ENCODE measurements around the gene GOLGA5.

DNA sequence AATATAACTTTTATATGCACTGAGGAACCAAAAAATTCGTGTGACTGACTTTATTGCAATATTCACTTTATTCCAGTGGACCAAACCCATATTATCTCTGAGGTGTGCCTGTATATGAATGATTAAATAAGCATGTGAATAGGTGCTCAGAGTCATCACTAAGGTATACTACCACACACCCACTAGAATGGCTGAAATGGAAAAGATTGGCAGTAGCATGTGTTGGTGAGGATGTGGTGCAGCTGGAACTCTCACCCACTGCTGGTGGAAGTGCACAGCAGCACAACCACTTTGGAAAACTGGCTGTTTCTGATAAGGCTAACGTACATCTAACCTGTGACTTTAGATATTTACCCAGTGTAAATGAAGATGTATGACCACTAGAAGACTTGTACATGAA is 36.8 kb downstream of the GOLGA5 start:
- TF ChIP-seq, protein P1, sequence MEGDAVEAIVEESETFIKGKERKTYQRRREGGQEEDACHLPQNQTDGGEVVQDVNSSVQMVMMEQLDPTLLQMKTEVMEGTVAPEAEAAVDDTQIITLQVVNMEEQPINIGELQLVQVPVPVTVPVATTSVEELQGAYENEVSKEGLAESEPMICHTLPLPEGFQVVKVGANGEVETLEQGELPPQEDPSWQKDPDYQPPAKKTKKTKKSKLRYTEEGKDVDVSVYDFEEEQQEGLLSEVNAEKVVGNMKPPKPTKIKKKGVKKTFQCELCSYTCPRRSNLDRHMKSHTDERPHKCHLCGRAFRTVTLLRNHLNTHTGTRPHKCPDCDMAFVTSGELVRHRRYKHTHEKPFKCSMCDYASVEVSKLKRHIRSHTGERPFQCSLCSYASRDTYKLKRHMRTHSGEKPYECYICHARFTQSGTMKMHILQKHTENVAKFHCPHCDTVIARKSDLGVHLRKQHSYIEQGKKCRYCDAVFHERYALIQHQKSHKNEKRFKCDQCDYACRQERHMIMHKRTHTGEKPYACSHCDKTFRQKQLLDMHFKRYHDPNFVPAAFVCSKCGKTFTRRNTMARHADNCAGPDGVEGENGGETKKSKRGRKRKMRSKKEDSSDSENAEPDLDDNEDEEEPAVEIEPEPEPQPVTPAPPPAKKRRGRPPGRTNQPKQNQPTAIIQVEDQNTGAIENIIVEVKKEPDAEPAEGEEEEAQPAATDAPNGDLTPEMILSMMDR (IDR thresholded peaks at IDR 0.05): no peak
- TF ChIP-seq POLR2AphosphoS5 (IDR thresholded peaks at IDR 0.05) (no peak), POLR2A (IDR thresholded peaks at IDR 0.05) (no peak)
